Endothelial cell of umbilical vein (primary cell): Measurements from ENCODE around the gene BCAN.
A peak's percentile ranks its signal among the peaks of the same experiment; 100 is the strongest.

Experiments used
- CTCF ChIP-seq, 2 donors: IDR thresholded peaks; 1 replicate in 1 of 2; 2 replicates in 1 of 2; pipeline ENCODE4 v1.5.1; 2011; ENCODE audit warnings: low read length in 2 of 2, mild to moderate bottlenecking in 2 of 2, moderate library complexity in 2 of 2, control low read depth in 1 of 2, inconsistent platforms in 1 of 2, low read depth in 1 of 2; ENCODE audit not compliant: insufficient read depth in 1 of 2; ENCODE audit errors: extremely low read depth in 1 of 2
- MAX ChIP-seq: IDR thresholded peaks from 2 replicates; pipeline ENCODE4 v1.6.1; 2011; ENCODE audit not compliant: insufficient read depth, insufficient read length

- TF ChIP-seq MAX (no peak), CTCF (IDR thresholded peaks at IDR 0.05; ENCODE audit: extremely low read depth in 1 of 2, insufficient read depth in 1 of 2, low read depth in 1 of 2, low read length in 2 of 2) (peak; percentile 23 to 56)
Observed at GRCh38 chr1:156618853-156619581, 22.9 kb upstream of the BCAN start, which contains the start of gene HAPLN2.
